ENCODE measurements around the gene AXL.

Gene AXL

DNA sequence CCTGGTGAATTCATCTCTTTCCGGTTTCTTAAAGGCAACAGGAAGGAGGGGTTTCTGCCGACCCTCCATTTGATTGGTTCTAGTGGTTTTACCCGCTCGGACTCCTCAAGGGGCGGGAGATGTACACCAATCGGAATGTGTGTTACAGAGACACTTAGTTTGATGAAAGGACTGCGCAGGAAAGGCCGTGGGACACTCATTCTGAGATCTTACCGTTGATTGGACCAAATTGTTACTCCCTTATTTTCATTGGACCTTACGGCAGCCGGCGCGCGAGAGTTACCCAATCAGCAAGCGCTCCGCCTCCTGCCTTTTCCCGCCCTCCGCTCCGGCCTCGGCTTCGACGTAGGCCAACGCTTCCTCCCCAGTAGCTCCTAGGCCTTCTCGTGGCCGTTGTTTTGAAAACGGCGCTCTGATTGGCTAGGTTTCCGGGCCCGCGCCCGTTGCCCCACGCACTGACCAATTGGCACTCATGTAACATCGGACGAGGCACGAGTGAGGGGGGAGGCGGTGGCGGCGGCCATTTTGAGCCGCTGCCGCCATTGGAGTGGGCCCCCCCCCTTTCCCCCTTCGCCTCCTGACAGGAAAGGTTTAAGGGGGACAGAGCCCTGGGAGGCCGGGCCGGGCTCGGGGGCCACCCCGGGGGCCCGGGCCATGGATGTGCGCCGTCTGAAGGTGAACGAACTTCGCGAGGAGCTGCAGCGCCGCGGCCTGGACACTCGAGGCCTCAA is 45.0 kb downstream of the AXL start, which contains the start of gene HNRNPUL1:
Gene HNRNPUL1, plus strand, starts transcription at position 523 of the 731 bp plus-strand sequence. Its CDS starts 132 bp downstream, at position 655.
- ATAC-seq = peak; percentile 61
- TF ChIP-seq PPARA (CRISPR knock-in tag; IDR thresholded peaks at IDR 0.05; ENCODE audit: borderline replicate concordance) = no peak
- no peak for TF ChIP-seq RARB (CRISPR knock-in tag; IDR thresholded peaks at IDR 0.05)
- no peak for TF ChIP-seq ZNF70 (CRISPR knock-in tag; IDR thresholded peaks at IDR 0.05)
- TF ChIP-seq ARNTL (CRISPR knock-in tag; IDR thresholded peaks at IDR 0.05; ENCODE audit: borderline replicate concordance, low read depth) = no peak
- TF ChIP-seq, protein P1, sequence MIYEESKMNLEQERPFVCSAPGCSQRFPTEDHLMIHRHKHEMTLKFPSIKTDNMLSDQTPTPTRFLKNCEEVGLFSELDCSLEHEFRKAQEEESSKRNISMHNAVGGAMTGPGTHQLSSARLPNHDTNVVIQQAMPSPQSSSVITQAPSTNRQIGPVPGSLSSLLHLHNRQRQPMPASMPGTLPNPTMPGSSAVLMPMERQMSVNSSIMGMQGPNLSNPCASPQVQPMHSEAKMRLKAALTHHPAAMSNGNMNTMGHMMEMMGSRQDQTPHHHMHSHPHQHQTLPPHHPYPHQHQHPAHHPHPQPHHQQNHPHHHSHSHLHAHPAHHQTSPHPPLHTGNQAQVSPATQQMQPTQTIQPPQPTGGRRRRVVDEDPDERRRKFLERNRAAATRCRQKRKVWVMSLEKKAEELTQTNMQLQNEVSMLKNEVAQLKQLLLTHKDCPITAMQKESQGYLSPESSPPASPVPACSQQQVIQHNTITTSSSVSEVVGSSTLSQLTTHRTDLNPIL (CRISPR knock-in tag; IDR thresholded peaks at IDR 0.05; ENCODE audit: low read depth) = no peak
- peak; percentile 22; the same call in 1 of the 2 replicates for TF ChIP-seq SNAI2 (CRISPR knock-in tag; IDR thresholded peaks at IDR 0.05)
- 0 out of 2 replicates have a peak, but pooled peaks have one; percentile 38 for TF ChIP-seq ZFP3 (CRISPR knock-in tag; IDR thresholded peaks at IDR 0.05)
- no peak for TF ChIP-seq ZFP30 (CRISPR knock-in tag; IDR thresholded peaks at IDR 0.05)
- TF ChIP-seq ISL1 (CRISPR knock-in tag; IDR thresholded peaks at IDR 0.05) = no peak
- no peak for TF ChIP-seq GLIS3 (CRISPR knock-in tag; IDR thresholded peaks at IDR 0.05)
- TF ChIP-seq, protein P2, sequence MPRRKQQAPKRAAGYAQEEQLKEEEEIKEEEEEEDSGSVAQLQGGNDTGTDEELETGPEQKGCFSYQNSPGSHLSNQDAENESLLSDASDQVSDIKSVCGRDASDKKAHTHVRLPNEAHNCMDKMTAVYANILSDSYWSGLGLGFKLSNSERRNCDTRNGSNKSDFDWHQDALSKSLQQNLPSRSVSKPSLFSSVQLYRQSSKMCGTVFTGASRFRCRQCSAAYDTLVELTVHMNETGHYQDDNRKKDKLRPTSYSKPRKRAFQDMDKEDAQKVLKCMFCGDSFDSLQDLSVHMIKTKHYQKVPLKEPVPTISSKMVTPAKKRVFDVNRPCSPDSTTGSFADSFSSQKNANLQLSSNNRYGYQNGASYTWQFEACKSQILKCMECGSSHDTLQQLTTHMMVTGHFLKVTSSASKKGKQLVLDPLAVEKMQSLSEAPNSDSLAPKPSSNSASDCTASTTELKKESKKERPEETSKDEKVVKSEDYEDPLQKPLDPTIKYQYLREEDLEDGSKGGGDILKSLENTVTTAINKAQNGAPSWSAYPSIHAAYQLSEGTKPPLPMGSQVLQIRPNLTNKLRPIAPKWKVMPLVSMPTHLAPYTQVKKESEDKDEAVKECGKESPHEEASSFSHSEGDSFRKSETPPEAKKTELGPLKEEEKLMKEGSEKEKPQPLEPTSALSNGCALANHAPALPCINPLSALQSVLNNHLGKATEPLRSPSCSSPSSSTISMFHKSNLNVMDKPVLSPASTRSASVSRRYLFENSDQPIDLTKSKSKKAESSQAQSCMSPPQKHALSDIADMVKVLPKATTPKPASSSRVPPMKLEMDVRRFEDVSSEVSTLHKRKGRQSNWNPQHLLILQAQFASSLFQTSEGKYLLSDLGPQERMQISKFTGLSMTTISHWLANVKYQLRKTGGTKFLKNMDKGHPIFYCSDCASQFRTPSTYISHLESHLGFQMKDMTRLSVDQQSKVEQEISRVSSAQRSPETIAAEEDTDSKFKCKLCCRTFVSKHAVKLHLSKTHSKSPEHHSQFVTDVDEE (CRISPR knock-in tag; IDR thresholded peaks at IDR 0.05) = peak; percentile 61; the same call in 1 of the 2 replicates
- no peak for TF ChIP-seq ZNF565 (CRISPR knock-in tag; conservative IDR thresholded peaks at IDR 0.05; ENCODE audit: low read depth)
- no peak for TF ChIP-seq ZC3H10 (CRISPR knock-in tag; IDR thresholded peaks at IDR 0.05)
- TF ChIP-seq, protein P3, sequence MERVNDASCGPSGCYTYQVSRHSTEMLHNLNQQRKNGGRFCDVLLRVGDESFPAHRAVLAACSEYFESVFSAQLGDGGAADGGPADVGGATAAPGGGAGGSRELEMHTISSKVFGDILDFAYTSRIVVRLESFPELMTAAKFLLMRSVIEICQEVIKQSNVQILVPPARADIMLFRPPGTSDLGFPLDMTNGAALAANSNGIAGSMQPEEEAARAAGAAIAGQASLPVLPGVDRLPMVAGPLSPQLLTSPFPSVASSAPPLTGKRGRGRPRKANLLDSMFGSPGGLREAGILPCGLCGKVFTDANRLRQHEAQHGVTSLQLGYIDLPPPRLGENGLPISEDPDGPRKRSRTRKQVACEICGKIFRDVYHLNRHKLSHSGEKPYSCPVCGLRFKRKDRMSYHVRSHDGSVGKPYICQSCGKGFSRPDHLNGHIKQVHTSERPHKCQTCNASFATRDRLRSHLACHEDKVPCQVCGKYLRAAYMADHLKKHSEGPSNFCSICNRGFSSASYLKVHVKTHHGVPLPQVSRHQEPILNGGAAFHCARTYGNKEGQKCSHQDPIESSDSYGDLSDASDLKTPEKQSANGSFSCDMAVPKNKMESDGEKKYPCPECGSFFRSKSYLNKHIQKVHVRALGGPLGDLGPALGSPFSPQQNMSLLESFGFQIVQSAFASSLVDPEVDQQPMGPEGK (CRISPR knock-in tag; IDR thresholded peaks at IDR 0.05; ENCODE audit: borderline replicate concordance) = peak; percentile 86; the same call in 1 of the 2 replicates
- no peak for TF ChIP-seq OSR1 (CRISPR knock-in tag; IDR thresholded peaks at IDR 0.05)
- TF ChIP-seq BACH2 (CRISPR knock-in tag; IDR thresholded peaks at IDR 0.05; ENCODE audit: borderline replicate concordance) = no peak
- no peak for TF ChIP-seq TOX (CRISPR knock-in tag; IDR thresholded peaks at IDR 0.05; ENCODE audit: borderline replicate concordance)
- no peak for TF ChIP-seq ESRRG (CRISPR knock-in tag; IDR thresholded peaks at IDR 0.05)
- TF ChIP-seq, protein P4, sequence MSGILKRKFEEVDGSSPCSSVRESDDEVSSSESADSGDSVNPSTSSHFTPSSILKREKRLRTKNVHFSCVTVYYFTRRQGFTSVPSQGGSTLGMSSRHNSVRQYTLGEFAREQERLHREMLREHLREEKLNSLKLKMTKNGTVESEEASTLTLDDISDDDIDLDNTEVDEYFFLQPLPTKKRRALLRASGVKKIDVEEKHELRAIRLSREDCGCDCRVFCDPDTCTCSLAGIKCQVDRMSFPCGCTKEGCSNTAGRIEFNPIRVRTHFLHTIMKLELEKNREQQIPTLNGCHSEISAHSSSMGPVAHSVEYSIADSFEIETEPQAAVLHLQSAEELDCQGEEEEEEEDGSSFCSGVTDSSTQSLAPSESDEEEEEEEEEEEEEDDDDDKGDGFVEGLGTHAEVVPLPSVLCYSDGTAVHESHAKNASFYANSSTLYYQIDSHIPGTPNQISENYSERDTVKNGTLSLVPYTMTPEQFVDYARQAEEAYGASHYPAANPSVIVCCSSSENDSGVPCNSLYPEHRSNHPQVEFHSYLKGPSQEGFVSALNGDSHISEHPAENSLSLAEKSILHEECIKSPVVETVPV (CRISPR knock-in tag; IDR thresholded peaks at IDR 0.05) = no peak
- TF ChIP-seq, protein P5, sequence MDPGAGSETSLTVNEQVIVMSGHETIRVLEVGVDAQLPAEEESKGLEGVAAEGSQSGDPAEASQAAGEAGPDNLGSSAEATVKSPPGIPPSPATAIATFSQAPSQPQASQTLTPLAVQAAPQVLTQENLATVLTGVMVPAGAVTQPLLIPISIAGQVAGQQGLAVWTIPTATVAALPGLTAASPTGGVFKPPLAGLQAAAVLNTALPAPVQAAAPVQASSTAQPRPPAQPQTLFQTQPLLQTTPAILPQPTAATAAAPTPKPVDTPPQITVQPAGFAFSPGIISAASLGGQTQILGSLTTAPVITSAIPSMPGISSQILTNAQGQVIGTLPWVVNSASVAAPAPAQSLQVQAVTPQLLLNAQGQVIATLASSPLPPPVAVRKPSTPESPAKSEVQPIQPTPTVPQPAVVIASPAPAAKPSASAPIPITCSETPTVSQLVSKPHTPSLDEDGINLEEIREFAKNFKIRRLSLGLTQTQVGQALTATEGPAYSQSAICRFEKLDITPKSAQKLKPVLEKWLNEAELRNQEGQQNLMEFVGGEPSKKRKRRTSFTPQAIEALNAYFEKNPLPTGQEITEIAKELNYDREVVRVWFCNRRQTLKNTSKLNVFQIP (CRISPR knock-in tag; IDR thresholded peaks at IDR 0.05; ENCODE audit: borderline replicate concordance, low read depth) = 0 out of 2 replicates have a peak, but pooled peaks have one; percentile 46
- no peak for TF ChIP-seq TCF4 (CRISPR knock-in tag; IDR thresholded peaks at IDR 0.05; ENCODE audit: borderline replicate concordance)
- 0 out of 2 replicates have a peak, but pooled peaks have one; percentile 18 for TF ChIP-seq CSDC2 (CRISPR knock-in tag; IDR thresholded peaks at IDR 0.05)
- no peak for TF ChIP-seq ZNF8 (CRISPR knock-in tag; IDR thresholded peaks at IDR 0.05)
